HepG2 (cell line): Measurements from ENCODE around the gene CEP170. TPM values are rescaled to one million over a fixed set of nuclear protein-coding genes. Genes with fewer than 3 reads are reported as not detected.

Source experiments
- ATAC-seq: fragments of 200-7000 bp; cut with Tn5 transposase; 3 replicates; pipeline ENCODE4 v1.9.1; 2020; ENCODE audit warnings: mild to moderate bottlenecking, moderate library complexity
- BruUV-seq: library from RNA; stranded (reverse); fragments of 400-500 nt; replicated peaks from 2 replicates; lab custom pipeline; 2021; lab: Mats Ljungman, UMichigan
- CTCF ChIA-PET: fragments of 300-600 bp; formaldehyde crosslinking; extraction: SDS; loops from one replicate; lab custom pipeline; 2021; ENCODE audit warnings: low total read pairs, inconsistent platforms, low intra/inter-chr PET ratio; lab: Yijun Ruan, JAX
- POLR2A ChIA-PET: fragments of 350-600 bp; sonication (Branson Sonifier 250); formaldehyde crosslinking; loops from one replicate; lab custom pipeline; 2020; ENCODE audit warnings: antibody characterized with exemption, inconsistent platforms; lab: Yijun Ruan, JAX
- DNase-seq: peaks from one replicate; pipeline ENCODE4 v3.0.0-alpha.2; 2015; ENCODE audit warnings: low spot score
- FAIRE-seq: peaks from 3 replicates; lab custom pipeline; 2011; peaks lifted over from hg19 to GRCh38; lab: Jason Lieb, UNC
- H2AFZ ChIP-seq: one replicate; pipeline ENCODE4 v1.6.1; 2011; ENCODE audit warnings: low read length, inconsistent platforms
- H3K27ac ChIP-seq: fragments of 300-600 bp; 3 replicates; pipeline ENCODE4 v1.8.0; 2011; ENCODE audit warnings: mixed run types, mild to moderate bottlenecking, mixed read lengths, low read length, inconsistent platforms; ENCODE audit not compliant: insufficient read depth; ENCODE audit errors: extremely low read length
- H3K27me3 ChIP-seq, 2 experiments: fragments of 200-600 bp in 1 of 2; 2 replicates in 1 of 2; 3 replicates in 1 of 2; pipeline versions ENCODE4 v1.6.0 to v1.8.0; 2011; ENCODE audit warnings: low read length in 2 of 2, mild to moderate bottlenecking in 2 of 2, moderate library complexity in 2 of 2, inconsistent platforms in 1 of 2; ENCODE audit not compliant: insufficient read depth in 2 of 2, control insufficient read depth in 1 of 2
- H3K36me3 ChIP-seq, 2 experiments: fragments of 200-600 bp in 1 of 2; replicated peaks in 1 of 2; 2 replicates in 1 of 2; 3 replicates in 1 of 2; pipeline versions ENCODE4 v1.5.1 to v1.8.0; 2011; ENCODE audit warnings: low read length in 2 of 2, inconsistent platforms in 1 of 2; ENCODE audit not compliant: insufficient read depth in 2 of 2, control insufficient read depth in 1 of 2
- H3K4me1 ChIP-seq: 2 replicates; pipeline ENCODE4 v1.5.1; 2012; ENCODE audit warnings: low read length, inconsistent platforms; ENCODE audit not compliant: insufficient read depth
- H3K4me2 ChIP-seq: 2 replicates; pipeline ENCODE4 v1.6.0; 2011; ENCODE audit warnings: low read depth, low read length, inconsistent platforms
- H3K4me3 ChIP-seq, 3 experiments: fragments of 200-600 bp in 1 of 3; sonication (generic), shearing (Covaris generic) in 1 of 3; replicated peaks in 1 of 3; 2 replicates each; pipeline ENCODE4 v1.5.1; 2011 to 2016; ENCODE audit warnings: low read length in 3 of 3, inconsistent platforms in 2 of 3, low read depth in 2 of 3, mild to moderate bottlenecking in 2 of 3, control low read depth in 1 of 3, mixed read lengths in 1 of 3; ENCODE audit not compliant: insufficient read depth in 1 of 3
- H3K79me2 ChIP-seq: one replicate; pipeline ENCODE4 v1.6.1; 2011; ENCODE audit warnings: low read length, inconsistent platforms; ENCODE audit not compliant: insufficient read depth
- H3K9ac ChIP-seq: 2 replicates; pipeline ENCODE4 v1.6.0; 2011; ENCODE audit warnings: mild to moderate bottlenecking, low read depth, low read length, inconsistent platforms; ENCODE audit not compliant: insufficient read depth
- H3K9me3 ChIP-seq: 2 replicates; pipeline ENCODE4 v1.5.1; 2012; ENCODE audit warnings: mild to moderate bottlenecking, low read length
- H4K20me1 ChIP-seq: 2 replicates; pipeline ENCODE4 v1.6.0; 2011; ENCODE audit warnings: inconsistent platforms, mild to moderate bottlenecking, low read length, moderate library complexity; ENCODE audit not compliant: insufficient read depth
- ATF2 ChIP-seq: sonication (generic); formaldehyde crosslinking; IDR thresholded peaks from 2 replicates; pipeline ENCODE4 v1.4.0; 2020; ENCODE audit warnings: missing genetic modification reagents
- ERF ChIP-seq: IDR thresholded peaks from 2 replicates; pipeline ENCODE4 v1.6.1; 2018; ENCODE audit warnings: missing biosample characterization, missing genetic modification reagents
- IKZF4 ChIP-seq: sonication (generic); formaldehyde crosslinking; IDR thresholded peaks from 2 replicates; pipeline ENCODE4 v1.5.1; 2020; ENCODE audit warnings: borderline replicate concordance, mild to moderate bottlenecking, low read depth, missing genetic modification reagents; ENCODE audit errors: not compliant biosample characterization
- IKZF5 ChIP-seq: IDR thresholded peaks from 2 replicates; pipeline ENCODE4 v1.6.1; 2018; ENCODE audit warnings: missing genetic modification reagents, mild to moderate bottlenecking, missing compliant biosample characterization
- KAT7 ChIP-seq: IDR thresholded peaks from 2 replicates; pipeline ENCODE4 v1.6.1; 2018; ENCODE audit warnings: borderline replicate concordance, missing compliant biosample characterization
- PCBP2 ChIP-seq: fragments of 200-400 bp; formaldehyde crosslinking; optimal IDR thresholded peaks from 2 replicates; pipeline ENCODE3; 2018; ENCODE audit warnings: low read length, low read depth; ENCODE audit not compliant: poor library complexity, severe bottlenecking
- PHF21A ChIP-seq: sonication (generic); formaldehyde crosslinking; IDR thresholded peaks from 2 replicates; pipeline ENCODE4 v1.5.0; 2020; ENCODE audit warnings: mild to moderate bottlenecking, missing genetic modification reagents
- PLRG1 ChIP-seq: fragments of 450-650 bp; conservative IDR thresholded peaks from 2 replicates; pipeline ENCODE4 v1.6.1; 2016
- RFXANK ChIP-seq: IDR thresholded peaks from 2 replicates; pipeline ENCODE4 v1.6.1; 2016
- TIGD3 ChIP-seq: sonication (generic); formaldehyde crosslinking; IDR thresholded peaks from 2 replicates; pipeline ENCODE4 v1.5.1; 2020; ENCODE audit warnings: mild to moderate bottlenecking, missing genetic modification reagents, borderline replicate concordance
- ZBTB8A ChIP-seq: sonication (generic); formaldehyde crosslinking; IDR thresholded peaks from 2 replicates; pipeline ENCODE4 v1.4.0; 2020; ENCODE audit warnings: mild to moderate bottlenecking, low read depth, missing genetic modification reagents, borderline replicate concordance
- ZKSCAN1 ChIP-seq: fragments of 150-350 bp; IDR thresholded peaks from 2 replicates; pipeline ENCODE4 v1.6.1; 2014; ENCODE audit warnings: low read length
- ZMAT5 ChIP-seq: sonication (generic); formaldehyde crosslinking; IDR thresholded peaks from 2 replicates; pipeline ENCODE4 v1.5.0; 2020; ENCODE audit warnings: mild to moderate bottlenecking, low read depth, missing genetic modification reagents, borderline replicate concordance
- ZMYM3 ChIP-seq: sonication (generic); formaldehyde crosslinking; IDR thresholded peaks from 2 replicates; pipeline ENCODE4 v1.5.1; 2020; ENCODE audit warnings: mild to moderate bottlenecking, missing genetic modification reagents
- ZNF235 ChIP-seq: sonication (generic); formaldehyde crosslinking; IDR thresholded peaks from 2 replicates; pipeline ENCODE4 v1.8.1; 2023; ENCODE audit warnings: mild to moderate bottlenecking, missing genetic modification reagents, borderline replicate concordance
- ZNF382 ChIP-seq: sonication (generic); formaldehyde crosslinking; IDR thresholded peaks from 2 replicates; pipeline ENCODE4 v1.5.0; 2020; ENCODE audit warnings: missing genetic modification reagents, mild to moderate bottlenecking, borderline replicate concordance
- ZNF558 ChIP-seq: sonication (generic); formaldehyde crosslinking; IDR thresholded peaks from 2 replicates; pipeline ENCODE4 v1.9.0; 2022; ENCODE audit warnings: mild to moderate bottlenecking, missing genetic modification reagents, borderline replicate concordance
- ZNF761 ChIP-seq: sonication (generic); formaldehyde crosslinking; conservative IDR thresholded peaks from 2 replicates; pipeline ENCODE4 v1.4.0; 2020; ENCODE audit warnings: mild to moderate bottlenecking, missing genetic modification reagents
- WGBS: methylation state at CpG from one replicate; pipeline ENCODE4 v1.1.6; 2017; ENCODE audit warnings: low lambda C conversion rate; 5-methylcytosine and 5-hydroxymethylcytosine counted together
- in situ Hi-C: cut with HindIII; loops from 2 replicates; pipeline ENCODE4 v1.10.0; 2017; ENCODE audit warnings: low pct_unique_long_range_greater_than_20kb; ENCODE audit not compliant: extremely low pct_ligation_motif_present
- intact Hi-C: fragments of 100-400 bp; cut with micrococcal nuclease; formaldehyde crosslinking; loops from one replicate; pipeline ENCODE4 v1.10.0; 2022; ENCODE audit not compliant: unreplicated experiment
- polyA plus RNA-seq, 8 experiments: library from polyadenylated mRNA; depleted of rRNA in 3 of 8; stranded (reverse) in 7 of 8; unstranded in 1 of 8; fragments of >200 nt; fragmentation: Illumina TruSeq in 4 of 8; extraction: Trizol in 4 of 8; gene quantifications; 2 replicates each; pipeline versions ENCODE4 v1.2.1 to v1.2.3, GENCODE V29; 2011 to 2016; ENCODE audit warnings: low read depth in 4 of 8, missing spikeins in 1 of 8, mixed read lengths in 1 of 8; ENCODE audit not compliant: insufficient read depth in 1 of 8
- total RNA-seq, 5 experiments: library from RNA; depleted of rRNA; stranded (reverse); fragments of >200 nt; fragmentation: Illumina TruSeq; extraction: Trizol; gene quantifications; 2 replicates each; pipeline ENCODE4 v1.2.3, GENCODE V29; 2016; ENCODE audit warnings: low read depth in 1 of 5
- TF ChIP-seq, protein P1 (sequence below): sonication (generic); formaldehyde crosslinking; IDR thresholded peaks from 2 replicates; pipeline ENCODE4 v1.5.0; 2020; ENCODE audit warnings: missing genetic modification reagents

CEP170 gene
- total and polyA plus RNA-seq, 2 of the 13 experiments (the other 11 are each of a cell fraction or from before 2014, with no cell fraction given) = 23.0 to 28.6 TPM

DNA sequence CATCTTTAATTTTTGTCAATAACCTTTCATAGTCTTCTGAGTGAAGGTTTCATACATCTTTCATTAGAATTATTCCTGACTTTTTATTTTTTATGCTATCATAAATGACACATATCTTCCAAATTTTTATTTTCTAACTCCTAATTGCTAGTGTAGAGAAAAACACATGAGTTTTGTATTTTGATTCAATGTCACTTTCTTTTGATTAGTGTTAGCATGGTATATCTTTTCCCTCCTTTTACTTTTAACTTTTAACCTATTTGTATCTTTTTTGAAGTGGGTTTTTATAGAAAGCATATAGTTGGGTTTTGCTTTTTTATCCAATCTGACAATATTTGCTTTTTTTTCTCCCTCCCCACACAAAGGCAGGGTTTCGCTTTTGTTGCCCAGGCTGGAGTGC, 44.0 kb upstream of the CEP170 start:
- Histone ChIP-seq H3K4me2 (no peak overlapping the region), H4K20me1 (no peaks in the 10 kb centered on the region), H3K9ac (no peak overlapping the region), H3K9me3 (no peaks in the 10 kb centered on the region), H2AFZ (no peak overlapping the region), H3K79me2 (no peaks in the 10 kb centered on the region), H3K4me3 (no peak overlapping the region), H3K27me3 (no peaks in the 10 kb centered on the region), H3K4me1 (no peaks in the 10 kb centered on the region), H3K27ac (no peak overlapping the region), H3K36me3 (no peaks in the 10 kb centered on the region; a peak in 2 of 5 replicates)
- in situ Hi-C loops (no loop called here), intact Hi-C loops (no loop called here)
- ATAC-seq (no peak), FAIRE-seq (no peak), DNase-seq (no peak)
- BruUV-seq = no TSS peak
- 95% methylated on average over 1 of the region's 1 CpG for WGBS
- ChIA-PET POLR2A (no interaction called here), CTCF (no interaction called here)
- TF ChIP-seq TIGD3 (CRISPR knock-in tag) (no peak), ZMYM3 (CRISPR knock-in tag) (no peak), KAT7 (CRISPR knock-in tag) (no peak), PCBP2 (no peak), ZBTB8A (CRISPR knock-in tag) (no peak), ZNF761 (CRISPR knock-in tag) (no peak), ERF (no peak), PLRG1 (no peak), ZNF382 (no peak), ATF2 (CRISPR knock-in tag) (no peak), IKZF4 (CRISPR knock-in tag) (no peak), ZKSCAN1 (no peak), RFXANK (CRISPR knock-in tag) (no peak), ZMAT5 (CRISPR knock-in tag) (no peak), ZNF558 (CRISPR knock-in tag) (no peak), IKZF5 (CRISPR knock-in tag) (no peak), PHF21A (CRISPR knock-in tag) (no peak), ZNF235 (CRISPR knock-in tag) (no peak)
- TF ChIP-seq, protein P1, sequence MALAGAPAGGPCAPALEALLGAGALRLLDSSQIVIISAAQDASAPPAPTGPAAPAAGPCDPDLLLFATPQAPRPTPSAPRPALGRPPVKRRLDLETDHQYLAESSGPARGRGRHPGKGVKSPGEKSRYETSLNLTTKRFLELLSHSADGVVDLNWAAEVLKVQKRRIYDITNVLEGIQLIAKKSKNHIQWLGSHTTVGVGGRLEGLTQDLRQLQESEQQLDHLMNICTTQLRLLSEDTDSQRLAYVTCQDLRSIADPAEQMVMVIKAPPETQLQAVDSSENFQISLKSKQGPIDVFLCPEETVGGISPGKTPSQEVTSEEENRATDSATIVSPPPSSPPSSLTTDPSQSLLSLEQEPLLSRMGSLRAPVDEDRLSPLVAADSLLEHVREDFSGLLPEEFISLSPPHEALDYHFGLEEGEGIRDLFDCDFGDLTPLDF (CRISPR knock-in tag) = no peak
